Measurements from ENCODE around the gene EPHB6. TPM values are rescaled to one million over a fixed set of nuclear protein-coding genes. Genes with fewer than 3 reads are reported as not detected.

The EPHB6 gene
- total and polyA plus RNA-seq, 10 of the 15 experiments (the other 5 are each of a cell fraction or from before 2014, with no cell fraction given) = 0.06 to 1.3 (median 0.37) TPM; not detected in 2

GRCh38 chr7:142807855-142808460 lies 46.9 kb upstream of the EPHB6 start (continued):
- TF ChIP-seq PKNOX1 (IDR thresholded peaks at IDR 0.05) (no peak), MEF2B (IDR thresholded peaks at IDR 0.05; ENCODE audit: partially characterized antibody, poor library complexity, severe bottlenecking) (no peak), SKIL (IDR thresholded peaks at IDR 0.05; ENCODE audit: low read depth, poor library complexity, severe bottlenecking) (peak; percentile 21), ATF3 (IDR thresholded peaks at IDR 0.05; ENCODE audit: borderline replicate concordance, extremely low read depth, low read depth, low read length) (no peak), CBX5 (IDR thresholded peaks at IDR 0.05; ENCODE audit: low read depth) (no peak; the same call in 1 of the 2 replicates), ETV6 (conservative IDR thresholded peaks at IDR 0.05 in 1 of 2, IDR thresholded peaks at IDR 0.05 in 1 of 2; ENCODE audit: borderline replicate concordance in 1 of 2, low read depth in 1 of 2) (no peak), NR2F1 (conservative IDR thresholded peaks at IDR 0.05) (peak; percentile 49; the same call in 1 of the 2 replicates), FOXK2 (IDR thresholded peaks at IDR 0.05) (no peak), ZBTB40 (IDR thresholded peaks at IDR 0.05; ENCODE audit: borderline replicate concordance) (no peak), EP300 (IDR thresholded peaks at IDR 0.05; ENCODE audit: borderline replicate concordance in 1 of 2, control insufficient read depth in 1 of 2, low read depth in 2 of 2, low read length in 2 of 2) (peak; percentile 65 to 66; a peak in 2 of 4 replicates), WRNIP1 (IDR thresholded peaks at IDR 0.05; ENCODE audit: borderline replicate concordance, low read depth, low read length) (no peak), MTA2 (IDR thresholded peaks at IDR 0.05; ENCODE audit: low read depth) (peak; percentile 57), EED (IDR thresholded peaks at IDR 0.05; ENCODE audit: low read depth) (peak; percentile 54; the same call in 1 of the 2 replicates), E4F1 (IDR thresholded peaks at IDR 0.05; ENCODE audit: borderline replicate concordance, partially characterized antibody) (no peak), HDAC2 (IDR thresholded peaks at IDR 0.05) (no peak), TCF12 (IDR thresholded peaks at IDR 0.05; ENCODE audit: low read depth, low read length) (peak; percentile 49; the same call in 1 of the 2 replicates), GABPA (IDR thresholded peaks at IDR 0.05; ENCODE audit: low read depth) (0 out of 2 replicates have a peak, but pooled peaks have one; percentile 42), NBN (IDR thresholded peaks at IDR 0.05) (peak; percentile 30; the same call in 1 of the 2 replicates), JUNB (IDR thresholded peaks at IDR 0.05) (peak; percentile 93)
